Measurements from ENCODE around the gene CCDC14. TPM values are rescaled to one million over a fixed set of nuclear protein-coding genes. Genes with fewer than 3 reads are reported as not detected.

CCDC14 gene
- polyA plus RNA-seq, 1 experiment = 163 TPM

DNA sequence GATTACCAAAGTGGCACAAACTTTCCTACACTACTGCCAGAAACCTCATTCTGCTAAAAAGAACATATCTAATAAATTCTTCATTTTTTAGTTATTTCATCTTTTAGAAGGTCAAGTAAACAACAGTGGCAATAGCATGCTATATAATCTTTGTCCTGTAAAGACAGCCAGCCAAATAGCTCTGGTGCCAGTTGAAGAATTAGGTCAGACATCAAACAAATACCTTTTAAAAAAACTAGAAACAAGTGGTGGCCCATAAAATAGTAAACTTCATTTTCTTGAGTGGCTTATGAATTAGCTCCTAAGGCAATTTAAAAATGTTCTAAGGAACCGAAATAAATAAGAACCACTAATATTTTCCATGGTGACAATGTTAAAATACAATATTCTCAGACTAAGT is 19.5 kb downstream of the CCDC14 start:
- TF ChIP-seq, protein P1, sequence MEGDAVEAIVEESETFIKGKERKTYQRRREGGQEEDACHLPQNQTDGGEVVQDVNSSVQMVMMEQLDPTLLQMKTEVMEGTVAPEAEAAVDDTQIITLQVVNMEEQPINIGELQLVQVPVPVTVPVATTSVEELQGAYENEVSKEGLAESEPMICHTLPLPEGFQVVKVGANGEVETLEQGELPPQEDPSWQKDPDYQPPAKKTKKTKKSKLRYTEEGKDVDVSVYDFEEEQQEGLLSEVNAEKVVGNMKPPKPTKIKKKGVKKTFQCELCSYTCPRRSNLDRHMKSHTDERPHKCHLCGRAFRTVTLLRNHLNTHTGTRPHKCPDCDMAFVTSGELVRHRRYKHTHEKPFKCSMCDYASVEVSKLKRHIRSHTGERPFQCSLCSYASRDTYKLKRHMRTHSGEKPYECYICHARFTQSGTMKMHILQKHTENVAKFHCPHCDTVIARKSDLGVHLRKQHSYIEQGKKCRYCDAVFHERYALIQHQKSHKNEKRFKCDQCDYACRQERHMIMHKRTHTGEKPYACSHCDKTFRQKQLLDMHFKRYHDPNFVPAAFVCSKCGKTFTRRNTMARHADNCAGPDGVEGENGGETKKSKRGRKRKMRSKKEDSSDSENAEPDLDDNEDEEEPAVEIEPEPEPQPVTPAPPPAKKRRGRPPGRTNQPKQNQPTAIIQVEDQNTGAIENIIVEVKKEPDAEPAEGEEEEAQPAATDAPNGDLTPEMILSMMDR (IDR thresholded peaks at IDR 0.05; ENCODE audit: low read depth, low read length) = no peak
- H3K27ac ChIP-seq (ENCODE audit: low read depth, low read length) = no peak overlapping the region
- ChIA-PET POLR2A (no interaction called here), CTCF (interaction anchor here (0.6 to 2.7 kb wide), 7 partner anchors 8 to 609 kb away, joined by 3 to 8 read pairs (median 6); no protein-coding TSS in a partner anchor)
- DNase-seq (ENCODE audit: low read depth, low spot score) = no peak
- no peak overlapping the region for H3K4me3 ChIP-seq (ENCODE audit: low read depth, low read length)
- no peaks in the 10 kb centered on the region for H3K9me3 ChIP-seq (ENCODE audit: control insufficient read depth, insufficient read depth, low read length)
- H3K27me3 ChIP-seq (ENCODE audit: control insufficient read depth, insufficient read depth, low read length) = no peaks in the 10 kb centered on the region

GRCh38 chr3:123941121-123941520 is 19.9 kb downstream of the CCDC14 start:
- POLR2A ChIA-PET = no interaction called here
- no peak for DNase-seq (ENCODE audit: low read depth, low spot score)
- Histone ChIP-seq H3K27me3 (ENCODE audit: control insufficient read depth, insufficient read depth, low read length) (no peaks in the 10 kb centered on the region), H3K9me3 (ENCODE audit: control insufficient read depth, insufficient read depth, low read length) (no peaks in the 10 kb centered on the region), H3K4me3 (ENCODE audit: low read depth, low read length) (no peak overlapping the region), H3K27ac (ENCODE audit: low read depth, low read length) (no peak overlapping the region)
- CTCF ChIA-PET = interaction anchor here (0.6 to 2.7 kb wide), 12 partner anchors 9 to 609 kb away, joined by 3 to 8 read pairs (median 4); partner anchors contain the start of gene CCDC14
- TF ChIP-seq, protein P1 (IDR thresholded peaks at IDR 0.05; ENCODE audit: low read depth, low read length) = peak; percentile 24; the same call in 1 of the 2 replicates

DNA sequence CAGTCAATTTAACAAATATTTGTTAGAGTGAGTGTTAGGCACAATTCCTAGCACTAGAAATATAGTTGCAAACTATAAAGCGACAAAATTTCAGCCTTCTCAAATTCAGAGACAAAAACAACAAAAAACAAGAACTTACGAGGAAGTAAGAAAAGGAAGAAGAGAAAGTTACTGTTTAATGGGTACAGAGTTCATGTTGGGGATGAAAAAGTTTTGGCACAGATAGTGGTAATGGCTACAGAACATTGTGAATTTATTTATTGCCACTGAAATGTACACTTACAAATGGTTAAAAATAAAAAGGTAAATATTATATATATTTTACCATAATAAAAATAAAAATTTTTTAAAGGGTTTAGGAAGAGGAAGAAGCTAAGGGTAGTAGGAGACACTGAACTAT is 21.3 kb downstream of the CCDC14 start:
- CTCF ChIA-PET = interaction anchor here (0.7 to 2.3 kb wide), 3 partner anchors 88 to 610 kb away, joined by 3 to 7 read pairs (median 3); no protein-coding TSS in a partner anchor
- Histone ChIP-seq H3K4me3 (ENCODE audit: low read depth, low read length) (no peak overlapping the region), H3K9me3 (ENCODE audit: control insufficient read depth, insufficient read depth, low read length) (no peaks in the 10 kb centered on the region), H3K27ac (ENCODE audit: low read depth, low read length) (no peak overlapping the region), H3K27me3 (ENCODE audit: control insufficient read depth, insufficient read depth, low read length) (no peaks in the 10 kb centered on the region)
- POLR2A ChIA-PET = no interaction called here
- TF ChIP-seq, protein P1 (IDR thresholded peaks at IDR 0.05; ENCODE audit: low read depth, low read length) = no peak
- DNase-seq (ENCODE audit: low read depth, low spot score) = no peak

GRCh38 chr3:123936400-123936799 is 24.6 kb downstream of the CCDC14 start:
- DNase-seq (ENCODE audit: low read depth, low spot score) = no peak
- POLR2A ChIA-PET = no interaction called here

DNA sequence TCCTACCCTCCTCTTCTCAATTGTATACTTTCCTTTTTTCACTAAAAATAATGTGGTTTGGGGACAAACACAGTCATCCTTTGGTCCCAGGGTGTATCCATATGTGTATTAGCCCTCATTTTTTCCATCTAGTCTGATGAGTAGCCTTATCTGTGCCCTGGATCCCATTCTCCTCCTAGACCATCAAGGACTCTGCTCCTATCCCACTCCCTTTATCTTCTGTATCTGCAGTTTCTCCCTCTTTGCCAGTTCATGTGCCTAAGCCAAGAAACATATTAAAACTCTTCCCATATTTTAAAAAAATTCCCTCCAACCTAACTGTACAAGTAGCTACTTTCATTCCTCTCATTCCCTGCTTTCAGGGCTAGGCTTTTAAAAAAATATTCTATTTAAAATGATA is 25.2 kb downstream of the CCDC14 start:
- Histone ChIP-seq H3K9me3 (ENCODE audit: control insufficient read depth, insufficient read depth, low read length) (no peaks in the 10 kb centered on the region), H3K27me3 (ENCODE audit: control insufficient read depth, insufficient read depth, low read length) (no peaks in the 10 kb centered on the region), H3K4me3 (ENCODE audit: low read depth, low read length) (no peak overlapping the region), H3K27ac (ENCODE audit: low read depth, low read length) (no peak overlapping the region)
- no peak for DNase-seq (ENCODE audit: low read depth, low spot score)
- TF ChIP-seq, protein P1 (IDR thresholded peaks at IDR 0.05; ENCODE audit: low read depth, low read length) = no peak
- ChIA-PET POLR2A (no interaction called here), CTCF (no interaction called here)

More at GRCh38 chr3:123936400-123936799, 24.6 kb downstream of the CCDC14 start:
- Histone ChIP-seq H3K4me3 (ENCODE audit: low read depth, low read length) (no peak overlapping the region), H3K27me3 (ENCODE audit: control insufficient read depth, insufficient read depth, low read length) (no peaks in the 10 kb centered on the region), H3K9me3 (ENCODE audit: control insufficient read depth, insufficient read depth, low read length) (no peaks in the 10 kb centered on the region), H3K27ac (ENCODE audit: low read depth, low read length) (no peak overlapping the region)
- CTCF ChIA-PET = no interaction called here
- TF ChIP-seq, protein P1 (IDR thresholded peaks at IDR 0.05; ENCODE audit: low read depth, low read length) = no peak

Measured in AG04450 (cell line).